SIG-M5 (cell line): ENCODE results near the gene PDE6A.

ENCODE experiments used
- DNase-seq: peaks from one replicate; lab custom pipeline; 2025; lab: John Stamatoyannopoulos, UW

Gene PDE6A

GRCh38 chr5:149836451-149837139 is 108.0 kb downstream of the PDE6A start:
- DNase-seq = no peak

DNA sequence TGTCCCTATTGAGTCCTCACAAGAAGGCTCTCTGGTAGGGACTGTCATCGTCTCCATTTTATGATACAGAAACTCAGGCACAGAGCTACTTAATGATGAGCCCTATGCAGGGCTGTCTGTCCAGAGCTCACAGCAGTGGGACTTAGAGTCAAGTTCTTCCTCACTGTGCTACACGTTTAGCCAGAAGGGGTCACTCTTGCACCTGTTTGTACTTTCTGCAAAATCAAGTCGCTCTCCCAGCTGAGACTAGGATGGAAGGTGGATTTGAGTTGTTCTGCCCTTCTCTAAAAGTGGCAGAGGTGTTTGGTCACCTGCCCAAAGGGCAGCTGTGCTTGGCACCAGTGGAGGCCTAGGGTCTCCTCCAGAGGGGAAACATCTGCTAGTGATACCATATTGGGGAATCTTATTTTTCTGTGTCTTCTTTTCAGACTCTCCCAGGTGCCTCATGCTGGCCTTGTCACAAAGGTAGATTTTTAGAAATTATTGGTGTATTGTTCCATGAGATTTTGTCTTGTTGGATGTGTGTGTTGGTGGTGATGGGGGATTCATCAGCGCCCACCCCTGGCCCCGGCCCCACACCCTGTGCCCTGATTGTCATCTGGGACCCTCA is 110.2 kb downstream of the PDE6A start:
- DNase-seq = no peak

DNA sequence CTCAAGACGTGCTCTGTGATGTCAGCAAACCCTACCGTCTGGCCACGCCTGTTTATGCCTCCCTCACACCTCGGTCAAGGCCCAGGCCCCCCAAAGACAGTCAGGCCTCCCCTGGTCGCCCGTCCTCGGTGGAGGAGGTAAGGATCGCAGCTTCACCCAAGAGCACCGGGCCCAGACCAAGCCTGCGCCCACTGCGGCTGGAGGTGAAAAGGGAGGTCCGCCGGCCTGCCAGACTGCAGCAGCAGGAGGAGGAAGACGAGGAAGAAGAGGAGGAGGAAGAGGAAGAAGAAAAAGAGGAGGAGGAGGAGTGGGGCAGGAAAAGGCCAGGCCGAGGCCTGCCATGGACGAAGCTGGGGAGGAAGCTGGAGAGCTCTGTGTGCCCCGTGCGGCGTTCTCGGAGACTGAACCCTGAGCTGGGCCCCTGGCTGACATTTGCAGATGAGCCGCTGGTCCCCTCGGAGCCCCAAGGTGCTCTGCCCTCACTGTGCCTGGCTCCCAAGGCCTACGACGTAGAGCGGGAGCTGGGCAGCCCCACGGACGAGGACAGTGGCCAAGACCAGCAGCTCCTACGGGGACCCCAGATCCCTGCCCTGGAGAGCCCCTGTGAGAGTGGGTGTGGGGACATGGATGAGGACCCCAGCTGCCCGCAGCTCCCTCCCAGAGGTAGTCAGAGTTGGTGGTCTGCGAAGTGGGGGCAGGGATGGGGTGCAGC is 111.3 kb downstream of the PDE6A start:
- no peak for DNase-seq

GRCh38 chr5:149832636-149833035 is 112.0 kb downstream of the PDE6A start:
- no peak for DNase-seq

GRCh38 chr5:149831492-149831891 is 113.1 kb downstream of the PDE6A start:
- no peak for DNase-seq

- no peak for DNase-seq
These were observed 114.0 kb downstream of the PDE6A start for GRCh38 chr5:149830579-149830978.

DNA sequence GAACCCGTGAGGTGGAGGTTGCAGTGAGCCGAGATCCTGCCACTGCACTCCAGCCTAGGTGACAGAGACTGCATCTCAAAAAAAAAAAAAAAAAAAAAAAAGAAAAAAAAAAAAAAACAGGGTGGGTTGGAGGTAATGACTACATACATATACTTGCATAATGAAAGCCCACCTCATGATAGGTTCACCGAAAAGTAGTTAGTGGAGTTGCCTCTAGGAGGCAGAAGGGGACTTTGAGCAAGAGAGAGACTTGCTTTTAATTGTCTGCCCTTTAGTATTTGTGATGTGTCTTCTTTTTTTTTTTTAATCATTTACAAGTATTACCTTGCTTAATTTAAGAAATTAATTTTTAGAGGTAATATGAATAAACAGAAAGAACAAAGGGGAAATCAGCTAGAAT is 114.6 kb downstream of the PDE6A start:
- no peak for DNase-seq

DNA sequence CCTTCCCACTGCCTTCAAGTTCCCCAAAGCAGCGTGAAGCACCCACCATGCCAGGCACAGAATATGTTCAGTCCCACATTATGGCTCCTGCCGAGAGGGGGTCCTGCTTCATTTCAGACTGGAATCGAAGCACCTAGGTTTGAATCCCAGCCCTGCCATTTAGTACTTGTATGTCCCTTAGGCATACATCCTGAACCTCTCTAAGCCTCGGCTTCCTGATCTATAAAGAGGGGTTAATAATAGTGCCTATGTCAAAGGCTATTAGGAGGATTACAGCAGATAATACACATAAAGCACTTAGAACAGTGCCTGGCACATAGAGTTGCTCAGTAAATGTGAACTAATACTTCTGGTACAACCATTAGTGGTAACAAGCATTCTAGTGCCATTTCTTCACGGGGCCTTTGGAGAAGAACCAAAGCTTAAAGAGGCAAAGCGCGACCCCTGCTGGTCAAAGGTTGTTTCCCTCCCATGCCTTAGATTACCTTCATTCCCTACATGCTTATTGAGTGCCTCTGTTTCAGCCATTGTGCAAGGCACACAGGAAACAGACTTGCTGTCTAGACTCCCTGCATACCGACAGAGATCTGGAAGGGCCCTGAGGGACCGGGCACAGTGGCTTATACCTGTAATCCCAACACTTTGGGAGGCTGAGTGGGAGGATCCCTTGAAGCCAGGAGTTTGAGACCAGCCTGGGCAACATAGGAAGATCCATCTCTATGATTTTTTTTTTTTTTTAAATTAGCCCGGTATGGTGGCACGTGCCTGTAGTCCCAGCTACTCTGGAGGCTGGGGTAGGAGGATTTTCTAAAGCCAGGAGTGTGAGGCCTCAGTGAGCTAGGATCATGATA is 116.2 kb downstream of the PDE6A start:
- DNase-seq = peak; percentile 83

DNA sequence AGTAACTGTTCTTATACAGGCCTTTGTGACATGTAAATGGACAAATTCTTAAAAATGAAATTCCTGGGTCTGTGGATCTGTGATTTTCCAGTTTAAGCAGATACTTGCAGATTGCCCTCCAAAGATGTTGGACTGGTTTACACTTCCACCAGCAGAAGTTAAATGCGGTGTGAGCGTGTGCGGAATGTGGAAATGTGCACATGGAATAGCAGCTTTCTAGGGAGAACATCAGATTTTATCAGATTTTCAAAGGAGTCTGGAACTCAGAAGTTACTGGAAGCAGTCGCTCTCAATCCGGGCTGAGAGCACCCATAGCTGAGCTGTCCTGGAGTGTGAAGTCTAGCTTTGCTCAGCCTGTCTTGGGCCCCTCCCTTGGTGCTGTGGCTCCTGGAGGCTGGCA is 117.0 kb downstream of the PDE6A start:
- DNase-seq = no peak

DNA sequence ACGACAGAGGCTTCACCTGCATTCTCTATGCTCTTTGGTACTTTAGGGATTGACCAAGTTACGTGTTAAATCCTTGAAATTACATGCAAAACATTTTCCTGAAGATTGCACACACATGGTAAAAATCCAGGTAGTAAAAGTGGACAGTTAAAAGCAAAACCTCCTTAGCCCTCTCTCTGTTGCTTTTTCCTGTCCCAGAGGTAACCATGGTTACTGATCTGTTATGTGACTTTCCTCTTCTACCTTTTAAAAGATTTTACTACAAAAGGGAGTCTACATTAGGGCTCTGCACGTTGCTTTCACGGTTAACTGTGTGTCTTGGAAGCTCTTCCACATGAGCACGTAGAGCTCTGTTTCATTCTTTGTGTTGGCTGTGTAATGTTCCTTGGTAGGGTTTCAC is 117.5 kb downstream of the PDE6A start:
- DNase-seq = no peak

DNA sequence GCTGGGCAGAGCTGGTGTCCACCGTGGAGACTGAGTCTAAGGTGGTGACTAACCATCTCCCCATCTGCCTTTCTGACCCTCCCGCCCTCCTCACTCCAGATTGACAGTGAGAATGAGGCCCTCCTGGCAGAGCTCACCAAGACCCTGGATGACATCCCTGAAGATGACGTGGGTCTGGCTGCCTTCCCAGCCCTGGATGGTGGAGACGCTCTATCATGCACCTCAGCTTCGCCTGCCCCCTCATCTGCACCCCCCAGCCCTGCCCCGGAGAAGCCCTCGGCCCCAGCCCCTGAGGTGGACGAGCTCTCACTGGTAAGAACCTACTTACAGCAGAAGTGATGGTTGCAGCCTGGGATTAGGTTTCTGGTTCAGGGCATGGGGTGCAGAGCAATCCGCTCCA is 118.0 kb downstream of the PDE6A start:
- no peak for DNase-seq

DNA sequence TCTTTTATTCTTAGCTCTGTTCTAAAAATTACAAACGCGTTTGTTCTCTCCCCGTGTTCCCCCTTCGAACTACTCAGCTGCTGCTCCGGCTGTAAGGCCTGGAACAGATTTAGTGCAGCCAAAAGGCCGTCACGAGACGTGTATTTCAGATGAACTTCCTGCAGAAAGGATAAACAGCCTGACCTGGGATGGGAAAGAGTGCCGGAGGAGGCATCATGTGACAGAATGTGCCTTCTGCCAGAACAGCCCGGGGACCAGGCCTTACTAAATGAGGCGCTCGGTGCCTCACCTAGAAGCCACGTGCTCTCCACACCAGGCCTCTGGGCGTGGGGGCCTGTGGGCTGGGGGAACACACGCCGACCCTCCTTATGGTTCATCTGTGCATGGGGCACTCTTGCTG is 119.7 kb downstream of the PDE6A start:
- no peak for DNase-seq

DNA sequence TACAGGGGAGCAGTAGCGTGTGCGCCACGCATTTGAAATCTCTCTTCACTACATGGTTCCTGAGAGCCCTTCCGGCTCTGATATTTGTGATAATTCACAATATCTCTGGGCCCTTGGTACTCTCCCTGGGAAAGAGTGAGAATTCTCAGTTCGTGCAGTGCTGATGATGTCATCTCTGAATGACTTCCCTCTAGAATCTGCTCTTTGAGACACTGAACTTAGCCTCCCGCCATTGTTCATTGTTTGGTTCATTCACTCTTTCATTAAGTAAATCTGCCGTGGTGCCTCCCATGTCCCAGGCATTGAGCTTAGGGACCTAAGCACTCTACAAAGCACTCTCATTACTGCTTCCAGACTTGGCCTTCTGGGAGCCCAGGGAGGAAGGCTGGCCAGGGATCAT is 120.5 kb downstream of the PDE6A start:
- DNase-seq = no peak

DNA sequence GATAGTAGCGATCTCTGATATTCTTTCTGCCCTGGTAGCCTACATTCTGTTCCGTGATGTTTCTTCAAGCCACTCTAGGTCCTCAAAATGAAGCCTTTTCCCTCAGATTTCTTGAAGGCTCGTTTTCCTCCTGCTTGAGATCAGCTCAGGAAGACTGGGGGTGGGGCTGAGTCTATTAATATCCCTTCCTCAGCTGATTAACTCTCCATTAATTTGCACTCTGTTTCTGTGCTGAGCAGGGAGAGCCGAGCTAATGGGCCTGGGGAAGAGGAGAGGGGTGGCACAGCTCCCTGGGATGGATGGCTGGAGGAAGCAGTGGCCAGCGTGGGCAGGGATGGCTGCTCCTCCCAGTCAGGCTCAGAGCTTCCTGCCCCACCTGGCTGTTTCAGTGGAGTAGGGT is 121.2 kb downstream of the PDE6A start:
- no peak for DNase-seq

- DNase-seq = no peak
These were observed 122.3 kb downstream of the PDE6A start for GRCh38 chr5:149822301-149822700.

DNA sequence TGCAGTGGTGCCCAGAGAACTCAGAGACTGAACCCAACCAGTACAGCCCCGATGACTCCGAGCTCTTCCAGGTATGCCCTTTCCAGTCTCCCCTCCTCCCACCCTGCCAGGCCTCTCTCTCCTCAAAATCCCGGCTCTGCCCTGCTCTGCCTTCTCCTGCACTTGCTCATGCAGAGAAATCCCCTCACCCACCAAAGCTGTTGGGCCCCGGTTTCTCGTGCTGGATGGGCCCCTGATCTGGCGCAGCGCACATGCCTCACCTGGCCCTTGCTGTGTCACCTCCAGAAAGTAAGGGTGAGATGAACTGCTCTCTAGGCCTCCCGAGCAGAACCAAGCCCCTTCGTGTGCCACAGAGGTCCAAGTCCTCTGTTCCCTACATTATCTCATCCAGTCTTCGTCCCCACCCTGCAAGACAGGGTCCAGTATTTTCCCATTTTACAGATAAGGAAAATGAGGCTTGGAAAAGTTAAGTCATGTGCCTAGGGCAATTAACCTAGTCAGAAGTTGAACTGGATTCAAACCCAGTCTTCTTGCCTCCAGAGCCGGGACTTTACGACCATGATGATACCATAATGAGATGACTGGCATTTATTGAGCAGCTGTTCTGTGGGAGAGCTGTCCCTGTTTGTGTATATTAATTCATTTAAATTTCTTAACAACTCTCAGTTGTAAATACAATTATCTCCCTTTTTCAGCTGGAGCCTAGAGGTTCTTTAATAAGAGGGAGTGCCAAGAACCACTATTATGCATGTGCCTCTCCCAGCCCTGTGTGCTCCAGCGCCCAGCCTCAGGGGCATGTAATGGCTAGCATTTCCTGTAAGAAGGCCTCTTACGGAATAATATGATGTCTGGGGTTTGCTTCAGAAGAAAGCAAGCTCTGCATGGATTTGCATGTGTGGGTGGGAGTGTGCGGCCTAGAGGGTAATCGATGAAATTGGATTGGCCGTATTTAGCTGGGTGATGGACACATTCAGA is 123.8 kb downstream of the PDE6A start:
- no peak for DNase-seq

DNA sequence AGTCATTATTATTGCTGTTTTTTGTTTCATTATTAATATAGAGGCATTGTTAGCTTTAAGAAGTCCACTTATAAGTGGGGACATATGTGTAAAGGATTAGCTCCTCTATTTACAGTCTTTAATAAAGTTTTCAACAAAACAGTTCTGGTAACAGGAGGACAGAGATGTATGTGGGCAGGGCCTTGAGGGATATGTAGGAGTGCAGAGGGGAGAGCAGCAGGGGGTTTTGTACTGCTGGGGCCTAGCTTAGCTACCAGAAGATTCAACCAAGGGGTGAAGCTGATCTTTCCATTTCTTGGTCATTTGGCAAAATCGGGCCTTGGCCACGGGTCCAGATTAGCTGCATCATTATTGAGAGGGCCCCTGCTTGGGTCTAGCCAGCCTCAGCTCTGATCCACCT is 124.6 kb downstream of the PDE6A start:
- DNase-seq = no peak

DNA sequence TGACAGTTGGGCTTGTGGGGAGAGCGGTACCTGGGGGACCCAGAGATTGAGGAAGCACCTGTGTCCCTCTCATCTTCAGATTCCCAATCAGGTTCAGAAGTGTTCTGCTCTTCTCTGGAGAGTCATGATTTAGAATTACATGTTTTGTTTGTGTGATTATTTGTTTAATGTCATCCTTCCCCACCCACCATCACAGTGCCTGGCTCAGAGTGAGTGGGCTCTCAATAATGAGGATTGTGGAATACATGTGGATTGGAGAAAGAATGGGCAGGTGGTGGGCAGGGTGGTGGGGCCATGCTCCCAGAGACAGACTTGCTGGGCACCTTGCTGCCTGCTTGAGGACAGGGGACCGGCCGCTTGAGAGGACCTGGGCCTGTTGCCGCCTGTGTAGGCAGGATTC is 126.5 kb downstream of the PDE6A start:
- DNase-seq = no peak

GRCh38 chr5:149817539-149818060 is 127.0 kb downstream of the PDE6A start:
- no peak for DNase-seq

- DNase-seq = no peak
These were observed 127.9 kb downstream of the PDE6A start for GRCh38 chr5:149816661-149817060.

DNA sequence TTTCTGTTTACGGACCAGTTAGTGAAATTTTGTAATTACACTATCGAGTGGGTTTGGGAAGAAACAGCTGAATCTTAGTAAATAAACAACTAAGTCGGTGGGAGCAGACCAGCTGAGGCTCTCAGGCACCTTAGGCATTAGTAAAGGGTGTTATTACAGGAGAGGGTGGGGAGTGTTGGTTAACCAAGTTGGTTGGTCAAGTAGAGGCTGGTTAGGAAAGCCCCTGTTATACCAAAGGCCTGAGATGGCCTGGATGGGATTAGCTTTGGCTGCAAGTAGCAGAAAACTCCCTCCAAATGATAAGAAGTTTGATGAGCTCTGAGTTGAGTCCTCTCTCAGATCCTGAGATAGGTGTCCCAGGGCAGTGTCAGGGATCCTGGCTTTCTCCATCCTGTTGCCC is 133.1 kb downstream of the PDE6A start:
- DNase-seq = no peak
